ENCODE measurements around the gene INPP4B.

INPP4B gene

DNA sequence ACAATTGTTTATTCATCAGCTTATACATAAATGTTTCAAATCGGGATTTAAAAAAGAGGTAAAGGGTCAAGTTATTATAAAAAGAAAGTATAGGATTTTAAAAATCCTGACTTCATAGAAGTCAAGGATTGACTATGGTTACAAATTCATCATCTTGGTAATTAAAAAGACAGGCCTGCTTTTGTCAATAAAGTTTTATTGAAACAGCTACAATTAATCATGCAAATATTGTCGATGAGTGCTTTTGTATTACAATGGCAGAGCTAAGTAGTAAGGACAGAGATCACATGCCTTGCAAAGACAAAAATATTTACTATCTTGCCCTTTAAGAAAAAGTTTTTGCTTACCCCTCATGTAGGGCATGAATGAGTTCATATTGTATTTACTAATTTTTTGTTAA, 614.3 kb downstream of the INPP4B start:
- H3K36me3 ChIP-seq (ENCODE audit: insufficient read depth, low read length), result no peaks in the 10 kb centered on the region
- no peaks in the 10 kb centered on the region for H3K4me1 ChIP-seq (ENCODE audit: insufficient read depth, low read length, severe bottlenecking)
- H3K27ac ChIP-seq (ENCODE audit: low read depth, low read length, poor library complexity, severe bottlenecking), result no peak overlapping the region
- H3K27me3 ChIP-seq (ENCODE audit: insufficient read depth, low read length), result no peaks in the 10 kb centered on the region
- TF ChIP-seq EZH2 (IDR thresholded peaks at IDR 0.05; ENCODE audit: borderline replicate concordance, low read length), result no peak
- TF ChIP-seq, protein P1, sequence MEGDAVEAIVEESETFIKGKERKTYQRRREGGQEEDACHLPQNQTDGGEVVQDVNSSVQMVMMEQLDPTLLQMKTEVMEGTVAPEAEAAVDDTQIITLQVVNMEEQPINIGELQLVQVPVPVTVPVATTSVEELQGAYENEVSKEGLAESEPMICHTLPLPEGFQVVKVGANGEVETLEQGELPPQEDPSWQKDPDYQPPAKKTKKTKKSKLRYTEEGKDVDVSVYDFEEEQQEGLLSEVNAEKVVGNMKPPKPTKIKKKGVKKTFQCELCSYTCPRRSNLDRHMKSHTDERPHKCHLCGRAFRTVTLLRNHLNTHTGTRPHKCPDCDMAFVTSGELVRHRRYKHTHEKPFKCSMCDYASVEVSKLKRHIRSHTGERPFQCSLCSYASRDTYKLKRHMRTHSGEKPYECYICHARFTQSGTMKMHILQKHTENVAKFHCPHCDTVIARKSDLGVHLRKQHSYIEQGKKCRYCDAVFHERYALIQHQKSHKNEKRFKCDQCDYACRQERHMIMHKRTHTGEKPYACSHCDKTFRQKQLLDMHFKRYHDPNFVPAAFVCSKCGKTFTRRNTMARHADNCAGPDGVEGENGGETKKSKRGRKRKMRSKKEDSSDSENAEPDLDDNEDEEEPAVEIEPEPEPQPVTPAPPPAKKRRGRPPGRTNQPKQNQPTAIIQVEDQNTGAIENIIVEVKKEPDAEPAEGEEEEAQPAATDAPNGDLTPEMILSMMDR (IDR thresholded peaks at IDR 0.05; ENCODE audit: low read length), result no peak
- H3K4me2 ChIP-seq (ENCODE audit: low read length), result no peak overlapping the region
- H4K20me1 ChIP-seq (ENCODE audit: insufficient read depth, low read length), result no peaks in the 10 kb centered on the region
- H3K9me3 ChIP-seq (ENCODE audit: low read length), result no peaks in the 10 kb centered on the region
- no peaks in the 10 kb centered on the region for H3K79me2 ChIP-seq (ENCODE audit: insufficient read depth, low read length)
- H3K9me2 ChIP-seq (ENCODE audit: low read depth, low read length), result no peaks in the 10 kb centered on the region
- H2AFZ ChIP-seq (ENCODE audit: low read length), result no peak overlapping the region
- H3F3A ChIP-seq (ENCODE audit: insufficient read depth, low read length), result no peaks in the 10 kb centered on the region
- H3K9ac ChIP-seq (ENCODE audit: low read length), result no peak overlapping the region
- no peak overlapping the region for H3K4me3 ChIP-seq (ENCODE audit: low read depth, low read length, poor library complexity, severe bottlenecking)

DNA sequence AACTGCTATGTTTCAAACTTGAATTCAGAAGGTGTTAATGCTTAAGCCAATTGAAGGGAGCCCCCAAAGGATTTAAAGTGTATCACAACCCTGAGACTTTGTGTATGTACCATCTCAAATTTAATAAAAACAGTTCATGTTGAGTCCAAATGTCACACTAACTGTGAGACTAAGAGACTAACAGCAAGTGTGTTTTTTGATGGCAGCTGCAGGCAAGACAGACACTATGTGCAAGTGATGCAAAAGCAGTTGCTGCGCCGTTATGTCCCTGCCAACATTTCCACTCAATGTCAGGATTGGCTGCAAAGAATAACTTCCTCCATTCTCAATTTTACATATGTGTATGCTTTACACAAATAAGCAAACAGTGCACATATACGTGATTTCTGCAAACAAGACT, 615.1 kb downstream of the INPP4B start:
- H3K4me1 ChIP-seq (ENCODE audit: insufficient read depth, low read length, severe bottlenecking), result no peaks in the 10 kb centered on the region
- TF ChIP-seq EZH2 (IDR thresholded peaks at IDR 0.05; ENCODE audit: borderline replicate concordance, low read length), result no peak
- TF ChIP-seq, protein P1 (IDR thresholded peaks at IDR 0.05; ENCODE audit: low read length), result no peak
- no peaks in the 10 kb centered on the region for H3K9me3 ChIP-seq (ENCODE audit: low read length)
- H3K27ac ChIP-seq (ENCODE audit: low read depth, low read length, poor library complexity, severe bottlenecking), result no peak overlapping the region
- no peaks in the 10 kb centered on the region for H3K36me3 ChIP-seq (ENCODE audit: insufficient read depth, low read length)
- no peaks in the 10 kb centered on the region for H4K20me1 ChIP-seq (ENCODE audit: insufficient read depth, low read length)
- no peak overlapping the region for H3K4me3 ChIP-seq (ENCODE audit: low read depth, low read length, poor library complexity, severe bottlenecking)
- H3K9me2 ChIP-seq (ENCODE audit: low read depth, low read length), result no peaks in the 10 kb centered on the region
- H3K4me2 ChIP-seq (ENCODE audit: low read length), result no peak overlapping the region
- H3K27me3 ChIP-seq (ENCODE audit: insufficient read depth, low read length), result no peaks in the 10 kb centered on the region
- H3K79me2 ChIP-seq (ENCODE audit: insufficient read depth, low read length), result no peaks in the 10 kb centered on the region
- no peaks in the 10 kb centered on the region for H3F3A ChIP-seq (ENCODE audit: insufficient read depth, low read length)
- H2AFZ ChIP-seq (ENCODE audit: low read length), result no peak overlapping the region
- no peak overlapping the region for H3K9ac ChIP-seq (ENCODE audit: low read length)

DNA sequence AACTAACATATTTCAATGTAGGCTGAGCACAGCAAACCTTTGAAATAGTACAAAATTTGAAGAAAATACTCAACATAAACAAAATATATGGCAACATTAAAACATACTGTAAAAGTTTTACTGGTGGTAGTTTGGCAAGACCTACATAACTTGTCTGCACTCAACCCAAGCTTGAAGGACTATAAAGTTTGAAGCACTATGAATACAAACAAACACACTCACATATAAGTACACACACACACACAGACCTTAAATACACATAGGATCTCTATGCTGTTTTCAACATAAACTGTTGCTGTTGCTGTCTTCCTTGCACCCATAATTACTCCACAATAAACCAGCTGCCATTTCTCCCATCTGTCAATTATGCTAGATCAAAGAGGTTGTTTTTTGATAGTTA, 620.1 kb downstream of the INPP4B start:
- H3K27ac ChIP-seq (ENCODE audit: low read depth, low read length, poor library complexity, severe bottlenecking), result no peak overlapping the region
- TF ChIP-seq EZH2 (IDR thresholded peaks at IDR 0.05; ENCODE audit: borderline replicate concordance, low read length), result no peak
- TF ChIP-seq, protein P1 (IDR thresholded peaks at IDR 0.05; ENCODE audit: low read length), result no peak
- no peak overlapping the region for H3K4me2 ChIP-seq (ENCODE audit: low read length)
- H3K4me1 ChIP-seq (ENCODE audit: insufficient read depth, low read length, severe bottlenecking), result no peaks in the 10 kb centered on the region
- H4K20me1 ChIP-seq (ENCODE audit: insufficient read depth, low read length), result no peaks in the 10 kb centered on the region
- H3K79me2 ChIP-seq (ENCODE audit: insufficient read depth, low read length), result no peaks in the 10 kb centered on the region
- H3K9me2 ChIP-seq (ENCODE audit: low read depth, low read length), result no peaks in the 10 kb centered on the region
- H2AFZ ChIP-seq (ENCODE audit: low read length), result no peak overlapping the region
- no peaks in the 10 kb centered on the region for H3K9me3 ChIP-seq (ENCODE audit: low read length)
- H3K27me3 ChIP-seq (ENCODE audit: insufficient read depth, low read length), result no peaks in the 10 kb centered on the region
- H3F3A ChIP-seq (ENCODE audit: insufficient read depth, low read length), result no peaks in the 10 kb centered on the region
- H3K4me3 ChIP-seq (ENCODE audit: low read depth, low read length, poor library complexity, severe bottlenecking), result no peak overlapping the region
- H3K36me3 ChIP-seq (ENCODE audit: insufficient read depth, low read length), result no peaks in the 10 kb centered on the region
- H3K9ac ChIP-seq (ENCODE audit: low read length), result no peak overlapping the region
